DND-41 (cell line): ENCODE data around the gene KCNT1.

Experiments used
- ATAC-seq: fragments of 200-7000 bp; cut with Tn5 transposase; 3 replicates; pipeline ENCODE4 v1.9.1; 2021; ENCODE audit warnings: low read depth; ENCODE audit not compliant: insufficient read depth
- DNase-seq: peaks from one replicate; pipeline ENCODE4 v3.0.0-alpha.2; 2020
- H2AFZ ChIP-seq: 2 replicates; pipeline ENCODE4 v1.6.0; 2012; ENCODE audit warnings: low read depth, low read length
- H3K27ac ChIP-seq: 2 replicates; pipeline ENCODE4 v1.5.1; 2012; ENCODE audit warnings: low read length, inconsistent platforms
- H3K27me3 ChIP-seq: fragments of 200-600 bp; sonication (generic); 2 replicates; pipeline ENCODE4 v1.6.0; 2012; ENCODE audit warnings: low read length, mild to moderate bottlenecking, inconsistent platforms; ENCODE audit not compliant: insufficient read depth, poor library complexity
- H3K36me3 ChIP-seq: 2 replicates; pipeline ENCODE4 v1.5.1; 2012; ENCODE audit warnings: low read length, inconsistent platforms; ENCODE audit not compliant: insufficient read depth
- H3K4me1 ChIP-seq: 2 replicates; pipeline ENCODE4 v1.5.1; 2012; ENCODE audit warnings: mild to moderate bottlenecking, low read length; ENCODE audit not compliant: insufficient read depth
- H3K4me2 ChIP-seq: 2 replicates; pipeline ENCODE4 v1.6.0; 2012; ENCODE audit warnings: mild to moderate bottlenecking, moderate library complexity, low read length, inconsistent platforms; ENCODE audit not compliant: insufficient read depth
- H3K4me3 ChIP-seq, 2 experiments: fragments of 200-600 bp in 1 of 2; shearing (Covaris generic) in 1 of 2; 2 replicates each; pipeline ENCODE4 v1.5.1; 2012 to 2016; ENCODE audit warnings: inconsistent platforms in 2 of 2, low read length in 2 of 2, mild to moderate bottlenecking in 2 of 2, low read depth in 1 of 2, moderate library complexity in 1 of 2
- H3K79me2 ChIP-seq: 2 replicates; pipeline ENCODE4 v1.6.0; 2012; ENCODE audit warnings: low read length, inconsistent platforms; ENCODE audit not compliant: insufficient read depth
- H3K9ac ChIP-seq: 2 replicates; pipeline ENCODE4 v1.6.0; 2012; ENCODE audit warnings: low read depth, mild to moderate bottlenecking, inconsistent platforms, low read length, moderate library complexity
- H3K9me3 ChIP-seq: 2 replicates; pipeline ENCODE4 v1.5.1; 2012; ENCODE audit warnings: low read length, moderate library complexity, mild to moderate bottlenecking, inconsistent platforms; ENCODE audit not compliant: insufficient read depth, severe bottlenecking
- H4K20me1 ChIP-seq: 2 replicates; pipeline ENCODE4 v1.6.0; 2012; ENCODE audit warnings: low read length; ENCODE audit not compliant: insufficient read depth
- EZH2 ChIP-seq: IDR thresholded peaks from 3 replicates; pipeline ENCODE4 v1.6.1; 2012; ENCODE audit warnings: borderline replicate concordance, low read depth, mild to moderate bottlenecking, moderate library complexity, low read length, inconsistent platforms; ENCODE audit not compliant: severe bottlenecking
- TF ChIP-seq, protein P1 (sequence below): IDR thresholded peaks from 2 replicates; pipeline ENCODE4 v1.5.1; 2012; ENCODE audit warnings: borderline replicate concordance, low read length, moderate library complexity, mild to moderate bottlenecking; ENCODE audit not compliant: poor library complexity, severe bottlenecking; ENCODE audit errors: extremely low read depth

KCNT1 gene

GRCh38 chr9:135681161-135681560 lies 20.8 kb upstream of the KCNT1 start:
- Histone ChIP-seq H3K9ac (no peak overlapping the region), H3K79me2 (no peaks in the 10 kb centered on the region), H3K4me1 (no peaks in the 10 kb centered on the region), H4K20me1 (no peaks in the 10 kb centered on the region), H3K36me3 (no peaks in the 10 kb centered on the region), H3K27ac (no peak overlapping the region), H3K4me2 (no peak overlapping the region), H3K9me3 (no peaks in the 10 kb centered on the region), H3K4me3 (no peak overlapping the region), H2AFZ (no peak overlapping the region), H3K27me3 (no peaks in the 10 kb centered on the region)
- no peak for ATAC-seq
- no peak for DNase-seq
- TF ChIP-seq EZH2 = no peak
- TF ChIP-seq, protein P1, sequence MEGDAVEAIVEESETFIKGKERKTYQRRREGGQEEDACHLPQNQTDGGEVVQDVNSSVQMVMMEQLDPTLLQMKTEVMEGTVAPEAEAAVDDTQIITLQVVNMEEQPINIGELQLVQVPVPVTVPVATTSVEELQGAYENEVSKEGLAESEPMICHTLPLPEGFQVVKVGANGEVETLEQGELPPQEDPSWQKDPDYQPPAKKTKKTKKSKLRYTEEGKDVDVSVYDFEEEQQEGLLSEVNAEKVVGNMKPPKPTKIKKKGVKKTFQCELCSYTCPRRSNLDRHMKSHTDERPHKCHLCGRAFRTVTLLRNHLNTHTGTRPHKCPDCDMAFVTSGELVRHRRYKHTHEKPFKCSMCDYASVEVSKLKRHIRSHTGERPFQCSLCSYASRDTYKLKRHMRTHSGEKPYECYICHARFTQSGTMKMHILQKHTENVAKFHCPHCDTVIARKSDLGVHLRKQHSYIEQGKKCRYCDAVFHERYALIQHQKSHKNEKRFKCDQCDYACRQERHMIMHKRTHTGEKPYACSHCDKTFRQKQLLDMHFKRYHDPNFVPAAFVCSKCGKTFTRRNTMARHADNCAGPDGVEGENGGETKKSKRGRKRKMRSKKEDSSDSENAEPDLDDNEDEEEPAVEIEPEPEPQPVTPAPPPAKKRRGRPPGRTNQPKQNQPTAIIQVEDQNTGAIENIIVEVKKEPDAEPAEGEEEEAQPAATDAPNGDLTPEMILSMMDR = no peak

DNA sequence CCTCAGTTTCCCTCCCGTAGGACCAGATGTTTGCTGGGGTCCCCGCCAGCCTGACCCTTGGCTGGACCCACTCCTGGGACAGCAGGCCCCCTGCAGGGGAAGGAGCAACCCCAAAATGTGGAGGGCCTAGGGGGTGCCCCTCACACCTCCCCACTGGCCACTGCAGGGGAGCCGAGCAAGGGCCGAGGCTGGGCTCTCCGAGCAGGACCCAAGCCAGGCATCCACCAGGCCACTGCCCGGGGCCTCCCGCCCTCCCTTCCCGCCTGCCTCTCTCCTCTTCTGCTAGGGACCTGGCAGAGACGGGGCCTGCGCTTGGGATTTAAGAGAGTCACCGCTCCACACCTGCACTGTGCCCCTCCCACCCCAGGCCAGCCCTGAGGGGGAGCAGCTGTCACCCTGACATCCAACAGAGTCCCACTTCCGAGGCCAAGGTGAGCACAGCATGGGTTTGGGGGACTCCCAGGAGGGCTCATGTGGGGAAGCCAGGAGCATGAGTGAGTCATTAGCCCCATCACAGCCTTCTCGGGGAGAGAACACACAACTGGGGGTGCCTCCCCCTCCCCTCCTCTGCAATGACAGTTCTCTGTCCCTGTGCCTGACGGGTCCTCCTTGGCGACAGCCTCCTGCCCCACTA lies 18.5 kb upstream of the KCNT1 start:
- no peak overlapping the region for H3K4me2 ChIP-seq
- H3K9ac ChIP-seq = no peak overlapping the region
- no peak overlapping the region for H3K4me3 ChIP-seq
- no peak for DNase-seq
- no peak for TF ChIP-seq EZH2
- TF ChIP-seq, protein P1 = no peak
- H3K27ac ChIP-seq = no peak overlapping the region
- ATAC-seq = no peak
- H3K27me3 ChIP-seq = no peaks in the 10 kb centered on the region
- no peaks in the 10 kb centered on the region for H4K20me1 ChIP-seq
- H3K79me2 ChIP-seq = no peaks in the 10 kb centered on the region
- no peaks in the 10 kb centered on the region for H3K4me1 ChIP-seq
- H3K36me3 ChIP-seq = no peaks in the 10 kb centered on the region
- no peaks in the 10 kb centered on the region for H3K9me3 ChIP-seq
- H2AFZ ChIP-seq = no peak overlapping the region

DNA sequence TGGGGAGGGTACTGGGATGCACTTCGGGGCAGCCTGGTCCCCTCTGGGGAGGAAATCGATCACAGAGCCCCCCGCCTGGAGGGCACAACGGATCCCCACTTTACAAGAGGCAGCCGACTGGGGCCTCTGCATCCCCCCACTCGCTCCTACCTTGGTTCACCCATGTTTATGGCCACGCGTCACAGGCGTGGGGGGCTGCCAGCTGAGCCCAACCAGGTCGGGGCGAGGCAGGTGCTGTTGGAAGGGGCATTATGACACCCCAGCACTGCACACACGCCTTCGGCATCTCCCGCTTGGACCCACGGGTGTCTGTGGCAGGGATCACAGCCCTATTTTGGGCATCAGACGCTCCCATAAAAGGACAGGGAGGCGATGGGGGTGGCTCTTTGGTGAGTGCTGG lies 17.3 kb upstream of the KCNT1 start:
- Histone ChIP-seq H2AFZ (no peak overlapping the region), H3K4me1 (no peaks in the 10 kb centered on the region), H3K9me3 (no peaks in the 10 kb centered on the region), H4K20me1 (no peaks in the 10 kb centered on the region; the same call in 1 of the 2 replicates), H3K9ac (no peak overlapping the region), H3K79me2 (no peaks in the 10 kb centered on the region), H3K4me3 (no peak overlapping the region), H3K27me3 (no peaks in the 10 kb centered on the region), H3K4me2 (no peak overlapping the region), H3K36me3 (no peaks in the 10 kb centered on the region), H3K27ac (no peak overlapping the region)
- DNase-seq (no peak), ATAC-seq (no peak)
- no peak for TF ChIP-seq EZH2
- TF ChIP-seq, protein P1 = no peak
